Fibroblast of skin of right quadriceps (primary cell): ENCODE measurements around the gene LAPTM4A.

Experiments
- DNase-seq: peaks from one replicate; pipeline ENCODE4 v3.0.0-alpha.2; 2013

LAPTM4A gene

GRCh38 chr2:20018601-20019152 is 32.8 kb downstream of the LAPTM4A start:
- no peak for DNase-seq

GRCh38 chr2:20016346-20016745 is 35.1 kb downstream of the LAPTM4A start:
- DNase-seq = no peak

DNA sequence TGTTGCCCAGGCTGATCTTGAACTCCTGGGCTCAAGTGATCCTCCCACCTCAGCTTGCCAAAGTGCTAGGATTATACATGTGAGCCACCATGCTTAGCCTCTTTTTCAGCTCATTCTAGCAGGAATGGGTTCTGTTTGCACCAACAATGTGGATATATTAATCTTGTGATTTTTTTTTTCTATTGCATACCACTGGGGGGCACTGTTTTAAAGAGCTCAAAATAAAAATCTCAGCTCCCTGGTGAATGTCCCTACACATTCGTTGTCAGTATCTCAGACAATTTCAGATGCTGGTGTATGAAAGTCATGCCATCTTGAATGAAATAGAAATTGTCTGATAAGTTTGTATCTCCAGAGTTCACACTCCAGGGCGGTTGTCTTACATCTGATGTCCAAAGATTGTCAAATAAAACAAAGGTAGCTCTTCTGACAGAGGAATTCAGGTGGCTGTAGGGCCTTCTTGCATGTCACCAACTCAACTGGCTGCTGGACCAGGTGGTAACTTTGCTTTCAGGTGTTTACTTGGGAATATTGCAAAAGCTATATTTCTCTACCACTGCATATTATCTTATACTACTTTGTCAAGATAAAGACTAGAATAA is 35.8 kb downstream of the LAPTM4A start:
- DNase-seq = peak; percentile 55

GRCh38 chr2:20013126-20013849 is 38.1 kb downstream of the LAPTM4A start:
- no peak for DNase-seq

GRCh38 chr2:20012282-20013125 is 38.9 kb downstream of the LAPTM4A start, which contains the start of gene MATN3:
MATN3 (minus strand) TSS chr2:20012668; CDS start chr2:20012631, 37 bp downstream.
- DNase-seq = peak; percentile 12

DNA sequence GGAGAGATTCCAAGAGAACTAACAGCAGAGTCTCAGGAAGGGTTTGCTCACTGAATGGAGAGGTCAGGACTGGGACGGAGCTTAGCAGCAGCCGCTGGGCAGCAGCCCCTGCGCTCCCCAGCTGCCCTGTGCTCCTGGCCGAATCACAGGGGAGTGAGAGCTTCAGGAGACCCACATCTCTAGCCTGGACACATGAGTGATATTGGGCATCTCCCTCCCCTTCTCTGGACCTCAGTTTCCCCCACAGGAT is 39.5 kb downstream of the LAPTM4A start:
- no peak for DNase-seq

DNA sequence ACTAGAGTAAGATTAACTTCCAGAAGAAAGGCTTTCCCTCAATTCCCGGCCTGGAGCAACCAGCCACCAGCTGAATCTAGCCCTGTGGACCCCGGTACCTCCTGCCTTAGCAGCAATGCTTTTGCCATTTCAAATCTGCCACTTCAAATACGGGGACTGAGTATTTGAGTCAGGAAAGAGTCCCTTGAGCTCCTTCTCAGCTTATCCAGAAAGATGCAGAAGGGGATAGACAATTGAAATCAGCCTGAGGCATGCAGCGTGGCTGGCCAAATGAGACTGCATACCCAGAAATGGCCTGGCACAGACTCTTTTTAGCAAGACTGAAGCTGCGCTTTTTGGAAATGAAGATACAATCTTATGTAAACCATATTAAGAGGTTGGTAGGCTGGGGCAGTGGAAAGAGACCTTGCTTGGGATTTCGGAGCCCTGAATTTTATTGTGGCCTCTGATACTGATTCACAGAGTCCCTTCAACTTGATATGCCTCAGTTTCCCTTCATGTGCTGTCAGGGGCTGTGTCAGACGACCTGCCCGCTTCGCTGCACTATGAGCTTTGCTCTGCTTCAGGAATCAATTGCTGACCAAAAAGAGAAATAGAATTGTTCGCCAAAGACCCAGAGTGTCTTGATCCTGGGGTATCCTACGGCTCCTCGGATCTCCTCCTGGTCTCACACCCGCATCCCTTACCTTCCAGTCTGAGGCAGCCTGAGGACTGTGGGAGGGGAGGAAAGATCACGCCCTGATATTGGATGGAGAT is 40.0 kb downstream of the LAPTM4A start:
- DNase-seq = no peak

DNA sequence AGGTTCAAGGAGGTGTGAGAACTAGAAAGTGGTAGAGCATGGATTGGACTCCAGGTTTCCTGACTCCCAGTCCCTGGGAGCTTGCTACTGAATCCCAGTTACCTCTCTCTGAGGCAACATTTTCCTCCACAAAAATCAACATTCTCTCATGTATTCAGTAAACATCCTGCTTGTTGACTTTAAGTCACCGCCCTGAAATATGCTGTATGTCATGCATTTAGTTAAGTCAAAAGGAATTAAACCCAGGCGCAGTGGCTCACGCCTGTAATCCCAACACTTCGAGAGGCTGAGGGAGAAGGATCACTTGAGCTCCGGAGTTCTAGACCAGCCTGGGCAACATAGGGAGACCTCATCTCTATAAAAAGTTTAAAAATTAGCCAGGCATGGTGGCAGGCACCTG is 42.7 kb downstream of the LAPTM4A start:
- no peak for DNase-seq

DNA sequence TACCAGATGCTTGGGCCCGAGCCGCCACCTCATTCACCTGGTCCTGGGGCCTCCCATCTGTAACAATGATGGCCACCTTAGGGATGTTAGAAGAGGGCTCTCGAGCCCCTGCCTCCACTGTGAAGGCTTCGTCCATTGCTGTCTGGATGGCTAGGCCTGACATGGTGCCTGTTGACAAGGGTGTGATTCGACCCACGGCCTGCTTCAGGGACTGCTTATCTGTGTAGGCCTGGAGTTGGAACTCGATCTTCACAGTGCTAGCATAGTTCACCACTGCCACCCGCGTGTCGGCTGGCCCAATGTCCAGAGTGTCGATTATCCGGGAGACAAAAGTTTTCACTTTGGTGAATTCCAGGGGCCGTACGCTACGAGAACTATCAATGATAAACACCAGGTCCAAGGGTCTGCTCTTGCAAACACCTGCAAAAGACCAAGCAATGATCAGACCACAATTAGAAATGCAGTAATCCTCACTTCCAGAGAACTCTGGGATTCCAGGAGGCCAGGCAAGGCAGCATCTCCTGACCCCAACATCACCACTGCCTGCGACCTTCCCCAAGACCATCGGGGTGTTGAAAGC is 45.4 kb downstream of the LAPTM4A start:
- DNase-seq = no peak

GRCh38 chr2:20005067-20005627 is 46.3 kb downstream of the LAPTM4A start:
- no peak for DNase-seq

DNA sequence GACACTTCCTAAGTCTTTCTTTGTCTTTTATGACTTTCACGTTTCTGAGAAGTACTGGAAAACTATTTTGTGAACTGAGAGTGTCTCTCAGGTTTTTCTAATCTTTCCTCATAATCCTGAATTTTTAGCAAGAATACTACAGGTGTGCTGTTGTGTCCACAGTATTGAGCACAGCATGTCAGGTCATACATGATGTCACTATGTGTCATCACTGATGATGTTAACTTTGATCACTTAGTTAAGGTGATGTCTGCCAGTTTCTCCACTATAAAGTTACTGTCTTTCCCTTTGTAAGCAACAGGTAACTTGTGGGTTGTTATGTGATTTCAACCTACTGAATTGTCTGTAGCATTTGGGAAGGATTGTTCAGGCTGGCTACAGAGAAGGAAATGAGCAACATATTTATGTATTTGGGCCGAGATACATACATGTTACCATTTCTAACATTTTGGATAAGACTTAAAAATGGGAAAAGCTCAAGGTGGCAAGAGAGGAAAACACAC is 50.0 kb downstream of the LAPTM4A start:
- DNase-seq = no peak

GRCh38 chr2:19993731-19994130 is 57.7 kb downstream of the LAPTM4A start:
- DNase-seq = no peak

DNA sequence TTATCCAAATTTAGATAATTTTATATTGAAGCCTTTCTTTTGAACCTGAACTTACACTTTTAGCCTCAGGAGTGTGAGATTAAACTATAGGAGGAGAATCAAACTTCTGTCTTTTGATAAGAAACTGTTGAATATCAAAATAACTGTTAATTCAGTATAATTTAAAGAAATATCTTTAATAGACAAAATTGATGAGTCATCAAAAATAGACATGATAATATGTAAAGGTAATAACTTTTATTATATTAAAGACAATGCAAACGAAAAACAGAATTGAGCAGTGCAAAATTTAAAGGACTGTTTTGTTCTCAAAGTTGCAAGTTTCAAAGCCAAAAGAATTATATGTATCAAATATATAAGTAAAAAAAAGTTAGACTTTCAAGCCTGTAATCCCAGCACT is 59.5 kb downstream of the LAPTM4A start:
- no peak for DNase-seq

GRCh38 chr2:19990416-19990728 is 61.1 kb downstream of the LAPTM4A start:
- no peak for DNase-seq

DNA sequence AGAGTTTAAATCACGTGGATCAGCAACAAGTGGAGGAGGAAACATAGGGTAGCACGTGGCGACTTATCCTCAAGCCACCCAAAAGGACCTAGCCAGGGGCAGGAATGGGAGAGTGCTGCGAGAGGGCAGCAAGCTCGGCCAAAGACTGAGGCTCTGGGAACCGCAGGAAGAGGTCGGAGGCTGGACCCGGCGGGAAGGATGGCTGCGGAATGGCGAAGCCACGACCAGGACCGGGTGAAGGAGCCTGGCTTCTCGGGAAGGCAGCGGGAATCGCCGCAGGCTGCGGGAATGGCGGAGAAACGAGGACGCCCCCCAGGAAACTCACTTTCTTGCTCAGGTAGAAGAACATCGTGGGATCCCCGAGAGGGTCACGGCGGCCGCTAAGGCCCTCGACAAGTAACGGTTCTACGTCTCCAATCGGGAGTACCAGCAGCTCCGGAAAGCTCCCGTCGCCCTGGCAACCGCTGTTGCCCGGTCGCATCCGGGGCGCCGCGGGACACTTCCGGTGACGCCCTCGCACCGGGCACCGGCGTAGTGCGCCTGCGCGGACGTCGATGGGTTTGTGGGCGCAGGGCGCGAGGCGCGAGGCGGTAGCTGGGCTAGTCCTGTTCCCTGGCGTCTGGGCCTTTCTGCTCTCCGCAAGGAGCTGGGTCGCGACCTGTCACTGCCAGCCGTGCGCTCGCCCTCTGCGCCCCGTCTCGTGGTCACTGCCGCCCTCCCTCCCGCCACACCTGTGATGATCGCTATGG is 61.6 kb downstream of the LAPTM4A start, which contains the start of gene WDR35:
Gene WDR35, minus strand, starts transcription at position 439 of the 749 bp plus-strand sequence. Its CDS starts 90 bp downstream, at position 349.
- peak; percentile 86 for DNase-seq

GRCh38 chr2:19989342-19989666 is 62.1 kb downstream of the LAPTM4A start:
- no peak for DNase-seq

DNA sequence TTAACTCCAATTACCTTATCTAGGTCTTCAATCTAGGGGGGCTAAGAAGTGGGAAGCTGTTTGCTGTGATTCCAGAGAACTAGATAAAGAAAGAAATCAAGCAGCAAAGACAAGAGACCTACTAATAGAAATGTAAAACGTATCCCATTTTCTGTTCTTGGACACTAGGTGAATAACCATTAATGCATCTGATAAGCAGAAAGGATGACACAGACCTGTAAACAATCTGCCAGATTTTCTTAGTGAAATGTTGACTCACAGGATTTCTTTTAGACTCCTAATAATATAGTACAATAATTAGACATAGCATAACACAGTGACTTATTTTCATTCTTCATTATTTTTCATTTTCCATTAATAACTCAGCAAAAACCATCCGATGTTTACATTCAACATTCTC is 62.8 kb downstream of the LAPTM4A start:
- no peak for DNase-seq

DNA sequence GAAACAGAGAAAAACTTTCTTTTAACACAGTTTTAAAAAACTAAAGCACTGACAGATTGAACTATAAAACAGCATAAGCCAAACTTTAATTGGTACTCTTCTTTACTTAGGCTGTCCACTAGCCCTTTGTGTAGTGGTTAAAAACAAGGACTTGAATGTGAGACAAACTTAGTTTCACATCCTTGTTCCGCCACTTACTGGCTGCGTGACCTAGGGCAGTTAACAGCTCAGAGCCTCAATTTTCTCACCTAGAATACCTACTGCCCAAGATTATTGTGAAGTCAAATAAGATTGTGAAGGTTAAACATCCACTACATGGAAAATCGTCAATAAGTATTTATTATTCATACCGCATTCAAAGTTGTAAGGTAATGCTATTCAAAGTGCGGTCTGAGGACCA is 63.5 kb downstream of the LAPTM4A start:
- DNase-seq = no peak
